ENCODE data around the gene FBXO17.
"Not testable (repeated sequence)": the region's sequence is repeated elsewhere in the genome, so short reads cannot be mapped to it uniquely, and the experiment has no call there.

DNA sequence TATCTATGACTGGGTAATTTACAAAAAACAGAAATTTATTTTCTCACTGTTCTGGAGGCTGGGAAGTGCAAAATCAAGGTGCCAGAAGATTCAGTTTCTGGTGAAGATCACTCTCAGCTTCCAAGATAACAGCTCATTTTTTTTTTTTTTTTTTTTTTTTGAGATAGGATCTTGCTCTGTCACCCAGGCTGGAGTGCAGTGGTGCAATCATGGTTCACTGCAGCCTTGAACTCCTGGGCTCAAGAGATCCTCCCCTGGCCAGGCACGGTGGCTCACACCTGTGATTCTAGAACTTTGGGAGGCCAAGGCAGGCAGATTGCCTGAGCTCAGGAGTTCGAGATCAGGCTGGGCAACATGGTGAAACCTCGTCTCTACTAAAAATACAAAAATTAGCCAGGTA lies 22.0 kb upstream of the FBXO17 start:
- not testable (repeated sequence) for TF ChIP-seq EZH2phosphoT487 (IDR thresholded peaks at IDR 0.05; ENCODE audit: borderline replicate concordance); CTCF (conservative IDR thresholded peaks at IDR 0.05; ENCODE audit: low read length)
